Measurements from ENCODE around the gene ZNF142. TPM values are rescaled to one million over a fixed set of nuclear protein-coding genes. Genes with fewer than 3 reads are reported as not detected.

The ZNF142 gene
- polyA plus RNA-seq, 3 donors, result 0.72 to 15.6 (median 3.3) TPM

DNA sequence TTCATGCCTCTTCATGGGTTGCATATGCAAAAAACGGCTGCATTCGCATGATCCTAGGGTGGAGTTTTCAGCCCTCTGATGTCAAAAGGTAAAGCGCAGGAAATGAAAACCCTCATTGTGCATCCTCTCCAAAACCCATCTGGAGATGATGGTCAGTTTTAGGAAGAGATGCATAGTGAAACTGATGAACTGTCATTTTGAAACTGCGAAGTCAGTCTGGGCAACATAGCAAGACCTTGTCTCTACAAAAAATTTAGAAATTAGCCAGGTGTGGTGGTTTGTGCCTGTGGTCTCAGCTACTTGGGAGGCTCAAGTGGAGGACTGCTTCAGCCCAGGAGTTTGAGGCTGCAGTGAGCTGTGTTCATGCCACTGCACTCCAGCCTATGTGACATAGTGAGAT is 48.7 kb upstream of the ZNF142 start:
- no CpG with 5 or more reads among the region's 4 CpGs for WGBS (ENCODE audit: insufficient coverage)
- no peaks in the 10 kb centered on the region for H3K36me3 Mint-ChIP-seq

DNA sequence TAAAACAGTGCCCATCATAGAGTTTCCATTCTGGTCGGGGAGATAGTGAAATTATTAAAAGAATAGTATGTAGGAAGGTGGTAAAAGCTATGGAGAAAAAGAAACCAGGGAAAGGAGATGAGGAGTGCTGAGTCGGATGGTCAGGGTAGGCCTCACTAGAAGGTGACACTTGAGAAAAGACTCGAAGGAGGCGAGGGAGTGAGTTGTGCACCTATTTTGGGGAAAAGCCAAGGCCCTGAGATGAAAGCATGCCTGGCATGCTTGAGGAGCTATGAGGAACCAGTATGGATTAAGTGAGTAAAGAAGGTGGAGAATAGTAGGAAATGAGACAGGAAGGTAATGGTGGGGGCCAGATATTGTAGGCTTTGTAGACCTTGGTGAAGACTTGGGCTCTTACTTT is 43.9 kb upstream of the ZNF142 start:
- no peak overlapping the region for H3K4me3 Mint-ChIP-seq

More for the DNA sequence above, 48.7 kb upstream of the ZNF142 start:
- no peaks in the 10 kb centered on the region for H4K20me1 ChIP-seq (ENCODE audit: insufficient read depth, low read length)
- TF ChIP-seq, protein P1, sequence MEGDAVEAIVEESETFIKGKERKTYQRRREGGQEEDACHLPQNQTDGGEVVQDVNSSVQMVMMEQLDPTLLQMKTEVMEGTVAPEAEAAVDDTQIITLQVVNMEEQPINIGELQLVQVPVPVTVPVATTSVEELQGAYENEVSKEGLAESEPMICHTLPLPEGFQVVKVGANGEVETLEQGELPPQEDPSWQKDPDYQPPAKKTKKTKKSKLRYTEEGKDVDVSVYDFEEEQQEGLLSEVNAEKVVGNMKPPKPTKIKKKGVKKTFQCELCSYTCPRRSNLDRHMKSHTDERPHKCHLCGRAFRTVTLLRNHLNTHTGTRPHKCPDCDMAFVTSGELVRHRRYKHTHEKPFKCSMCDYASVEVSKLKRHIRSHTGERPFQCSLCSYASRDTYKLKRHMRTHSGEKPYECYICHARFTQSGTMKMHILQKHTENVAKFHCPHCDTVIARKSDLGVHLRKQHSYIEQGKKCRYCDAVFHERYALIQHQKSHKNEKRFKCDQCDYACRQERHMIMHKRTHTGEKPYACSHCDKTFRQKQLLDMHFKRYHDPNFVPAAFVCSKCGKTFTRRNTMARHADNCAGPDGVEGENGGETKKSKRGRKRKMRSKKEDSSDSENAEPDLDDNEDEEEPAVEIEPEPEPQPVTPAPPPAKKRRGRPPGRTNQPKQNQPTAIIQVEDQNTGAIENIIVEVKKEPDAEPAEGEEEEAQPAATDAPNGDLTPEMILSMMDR (IDR thresholded peaks at IDR 0.05), result no peak
- H3K27me3 Mint-ChIP-seq (ENCODE audit: low read depth in 3 of 3), result peaks cover 0 to 7% (median 1%) of the 10 kb centered on the region in 3 donors
- H3K27ac ChIP-seq (ENCODE audit: low read depth in 1 of 2, low read length in 2 of 2), result no peak overlapping the region
- H3K9me3 Mint-ChIP-seq, result peaks cover 0 to 3% (median 0%) of the 10 kb centered on the region in 7 donors
- no peak overlapping the region for H3K9ac ChIP-seq (ENCODE audit: insufficient read depth, low read length, poor library complexity, severe bottlenecking)
- no peak overlapping the region for H3K4me2 ChIP-seq (replicated peaks; ENCODE audit: extremely low read depth, low read length, poor library complexity, severe bottlenecking)
- no peaks in the 10 kb centered on the region for H3K36me3 ChIP-seq (replicated peaks in 1 of 2; ENCODE audit: control insufficient read depth in 1 of 2, insufficient read depth in 2 of 2, low read length in 2 of 2)
- no peaks in the 10 kb centered on the region for H3K9me3 ChIP-seq (replicated peaks in 1 of 2; ENCODE audit: control insufficient read depth in 1 of 2, insufficient read depth in 1 of 2, low read length in 2 of 2)
- H2AFZ ChIP-seq (ENCODE audit: insufficient read depth, low read depth, low read length, poor library complexity, severe bottlenecking), result no peak overlapping the region
- no peak for DNase-seq
- peaks cover 16% of the 10 kb centered on the region for H3K79me2 ChIP-seq (ENCODE audit: insufficient read depth, low read length)
- intact Hi-C loops (cut with micrococcal nuclease), result no loop called here
- H3K4me1 ChIP-seq (ENCODE audit: control insufficient read depth in 1 of 2, insufficient read depth in 2 of 2, low read length in 2 of 2), result peaks cover 26 to 27% of the 10 kb centered on the region in 2 donors
- no peak overlapping the region for H3K4me3 ChIP-seq (replicated peaks in 1 of 3; ENCODE audit: low read depth in 2 of 3, low read length in 3 of 3)
- H3K27ac Mint-ChIP-seq, result no peak overlapping the region
- no peaks in the 10 kb centered on the region for H3K27me3 ChIP-seq (ENCODE audit: control insufficient read depth in 2 of 2, insufficient read depth in 2 of 2, low read length in 2 of 2)
- H3K4me3 Mint-ChIP-seq, result no peak overlapping the region
- H3K4me1 Mint-ChIP-seq, result peaks cover 18% of the 10 kb centered on the region

More for the DNA sequence above, 43.9 kb upstream of the ZNF142 start:
- TF ChIP-seq, protein P1 (IDR thresholded peaks at IDR 0.05), result no peak
- intact Hi-C loops (cut with micrococcal nuclease), result no loop called here
- no peak overlapping the region for H3K4me3 ChIP-seq (replicated peaks in 1 of 3; ENCODE audit: low read depth in 2 of 3, low read length in 3 of 3)
- H3K27me3 Mint-ChIP-seq (ENCODE audit: low read depth in 3 of 3), result peaks cover 0 to 7% (median 1%) of the 10 kb centered on the region in 3 donors
- no peaks in the 10 kb centered on the region for H3K27me3 ChIP-seq (ENCODE audit: control insufficient read depth in 2 of 2, insufficient read depth in 2 of 2, low read length in 2 of 2)
- no peak for DNase-seq
- H3K9me3 Mint-ChIP-seq, result peaks cover 0 to 3% (median 0%) of the 10 kb centered on the region in 7 donors
- H3K27ac ChIP-seq (ENCODE audit: low read depth in 1 of 2, low read length in 2 of 2), result no peak overlapping the region
- H3K79me2 ChIP-seq (ENCODE audit: insufficient read depth, low read length), result no peaks in the 10 kb centered on the region
- 86% methylated on average over 4 of the region's 4 CpGs for WGBS (ENCODE audit: insufficient coverage)
- no peak overlapping the region for H3K27ac Mint-ChIP-seq
- H4K20me1 ChIP-seq (ENCODE audit: insufficient read depth, low read length), result no peaks in the 10 kb centered on the region
- peaks cover 9% of the 10 kb centered on the region for H3K4me1 Mint-ChIP-seq
- H3K9ac ChIP-seq (ENCODE audit: insufficient read depth, low read length, poor library complexity, severe bottlenecking), result no peak overlapping the region
- no peaks in the 10 kb centered on the region for H3K36me3 ChIP-seq (replicated peaks in 1 of 2; ENCODE audit: control insufficient read depth in 1 of 2, insufficient read depth in 2 of 2, low read length in 2 of 2)
- H3K4me2 ChIP-seq (replicated peaks; ENCODE audit: extremely low read depth, low read length, poor library complexity, severe bottlenecking), result no peak overlapping the region
- H3K36me3 Mint-ChIP-seq, result peaks cover 3 to 5% of the 10 kb centered on the region in 2 donors
- H3K9me3 ChIP-seq (replicated peaks in 1 of 2; ENCODE audit: control insufficient read depth in 1 of 2, insufficient read depth in 1 of 2, low read length in 2 of 2), result no peaks in the 10 kb centered on the region
- peaks cover 6 to 8% of the 10 kb centered on the region in 2 donors for H3K4me1 ChIP-seq (ENCODE audit: control insufficient read depth in 1 of 2, insufficient read depth in 2 of 2, low read length in 2 of 2)
- H2AFZ ChIP-seq (ENCODE audit: insufficient read depth, low read depth, low read length, poor library complexity, severe bottlenecking), result no peak overlapping the region
